ENCODE measurements around the gene OR52K1.

- no peak for TF ChIP-seq CTCF (IDR thresholded peaks at IDR 0.05)
- TF ChIP-seq ZFX (IDR thresholded peaks at IDR 0.05; ENCODE audit: borderline replicate concordance): no peak
Measured at GRCh38 chr11:4436411-4436810, 46.0 kb upstream of the OR52K1 start.
